Osteoblast (primary cell): ENCODE data around the gene ASB2. TPM values are rescaled to one million over a fixed set of nuclear protein-coding genes. Genes with fewer than 3 reads are reported as not detected.
A peak's percentile ranks its signal among the peaks of the same experiment; 100 is the strongest.

Experiments used
- DNase-seq: peaks from one replicate; pipeline ENCODE4 v3.0.0; 2011; ENCODE audit warnings: low spot score, mixed read lengths; ENCODE audit not compliant: insufficient read length; ENCODE audit errors: missing footprints
- H2AFZ ChIP-seq: 2 replicates; pipeline ENCODE4 v1.6.0; 2011; ENCODE audit warnings: mild to moderate bottlenecking, low read length
- H3K27ac ChIP-seq: 2 replicates; pipeline ENCODE4 v1.5.1; 2011; ENCODE audit warnings: mild to moderate bottlenecking, low read depth, low read length, moderate library complexity
- H3K27me3 ChIP-seq: 2 replicates; pipeline ENCODE4 v1.6.0; 2012; ENCODE audit warnings: mild to moderate bottlenecking, control low read depth, inconsistent platforms, low read length, moderate library complexity; ENCODE audit not compliant: insufficient read depth
- H3K36me3 ChIP-seq: 2 replicates; pipeline ENCODE4 v1.5.1; 2011; ENCODE audit warnings: mild to moderate bottlenecking, low read length, control low read depth, moderate library complexity; ENCODE audit not compliant: insufficient read depth
- H3K4me1 ChIP-seq: 2 replicates; pipeline ENCODE4 v1.5.1; 2011; ENCODE audit warnings: mild to moderate bottlenecking, low read length, control low read depth, moderate library complexity; ENCODE audit not compliant: insufficient read depth
- H3K4me2 ChIP-seq: 2 replicates; pipeline ENCODE4 v1.6.0; 2011; ENCODE audit warnings: mild to moderate bottlenecking, low read length; ENCODE audit not compliant: insufficient read depth
- H3K4me3 ChIP-seq: fragments of 200-600 bp; sonication (generic); 3 replicates; pipeline ENCODE4 v1.5.1; 2012; ENCODE audit warnings: mild to moderate bottlenecking, low read length, inconsistent platforms; ENCODE audit not compliant: insufficient read depth
- H3K79me2 ChIP-seq: 2 replicates; pipeline ENCODE4 v1.6.0; 2012; ENCODE audit warnings: mild to moderate bottlenecking, low read length, control low read depth, inconsistent platforms; ENCODE audit not compliant: insufficient read depth
- H3K9me3 ChIP-seq: 2 replicates; pipeline ENCODE4 v1.5.1; 2011; ENCODE audit warnings: low read depth, low read length, control low read depth
- H4K20me1 ChIP-seq: 2 replicates; pipeline ENCODE4 v1.6.0; 2012; ENCODE audit warnings: mild to moderate bottlenecking, low read length, control low read depth; ENCODE audit not compliant: insufficient read depth
- total RNA-seq: library from RNA; depleted of rRNA; stranded (reverse); fragments of >200 nt; gene quantifications from 2 replicates; pipeline ENCODE4 v1.2.3, GENCODE V29; 2012
- TF ChIP-seq, protein P1 (sequence below): IDR thresholded peaks from 2 replicates; pipeline ENCODE4 v1.5.1; 2011; ENCODE audit warnings: mild to moderate bottlenecking, low read depth, low read length, moderate library complexity; ENCODE audit errors: extremely low read depth

The ASB2 gene
- total RNA-seq, 1 donor = 1.1 TPM

GRCh38 chr14:93956514-93957332 lies 19.6 kb downstream of the ASB2 start:
- H3K79me2 ChIP-seq = no peaks in the 10 kb centered on the region
- no peak overlapping the region for H3K4me3 ChIP-seq
- H3K4me1 ChIP-seq = peaks cover 16% of the 10 kb centered on the region
- H3K4me2 ChIP-seq = no peak overlapping the region
- no peaks in the 10 kb centered on the region for H3K27me3 ChIP-seq
- no peak overlapping the region for H2AFZ ChIP-seq
- TF ChIP-seq, protein P1, sequence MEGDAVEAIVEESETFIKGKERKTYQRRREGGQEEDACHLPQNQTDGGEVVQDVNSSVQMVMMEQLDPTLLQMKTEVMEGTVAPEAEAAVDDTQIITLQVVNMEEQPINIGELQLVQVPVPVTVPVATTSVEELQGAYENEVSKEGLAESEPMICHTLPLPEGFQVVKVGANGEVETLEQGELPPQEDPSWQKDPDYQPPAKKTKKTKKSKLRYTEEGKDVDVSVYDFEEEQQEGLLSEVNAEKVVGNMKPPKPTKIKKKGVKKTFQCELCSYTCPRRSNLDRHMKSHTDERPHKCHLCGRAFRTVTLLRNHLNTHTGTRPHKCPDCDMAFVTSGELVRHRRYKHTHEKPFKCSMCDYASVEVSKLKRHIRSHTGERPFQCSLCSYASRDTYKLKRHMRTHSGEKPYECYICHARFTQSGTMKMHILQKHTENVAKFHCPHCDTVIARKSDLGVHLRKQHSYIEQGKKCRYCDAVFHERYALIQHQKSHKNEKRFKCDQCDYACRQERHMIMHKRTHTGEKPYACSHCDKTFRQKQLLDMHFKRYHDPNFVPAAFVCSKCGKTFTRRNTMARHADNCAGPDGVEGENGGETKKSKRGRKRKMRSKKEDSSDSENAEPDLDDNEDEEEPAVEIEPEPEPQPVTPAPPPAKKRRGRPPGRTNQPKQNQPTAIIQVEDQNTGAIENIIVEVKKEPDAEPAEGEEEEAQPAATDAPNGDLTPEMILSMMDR = no peak
- no peaks in the 10 kb centered on the region for H4K20me1 ChIP-seq
- no peak overlapping the region for H3K27ac ChIP-seq
- H3K9me3 ChIP-seq = no peaks in the 10 kb centered on the region
- H3K36me3 ChIP-seq = no peaks in the 10 kb centered on the region
- DNase-seq = peak; percentile 62

DNA sequence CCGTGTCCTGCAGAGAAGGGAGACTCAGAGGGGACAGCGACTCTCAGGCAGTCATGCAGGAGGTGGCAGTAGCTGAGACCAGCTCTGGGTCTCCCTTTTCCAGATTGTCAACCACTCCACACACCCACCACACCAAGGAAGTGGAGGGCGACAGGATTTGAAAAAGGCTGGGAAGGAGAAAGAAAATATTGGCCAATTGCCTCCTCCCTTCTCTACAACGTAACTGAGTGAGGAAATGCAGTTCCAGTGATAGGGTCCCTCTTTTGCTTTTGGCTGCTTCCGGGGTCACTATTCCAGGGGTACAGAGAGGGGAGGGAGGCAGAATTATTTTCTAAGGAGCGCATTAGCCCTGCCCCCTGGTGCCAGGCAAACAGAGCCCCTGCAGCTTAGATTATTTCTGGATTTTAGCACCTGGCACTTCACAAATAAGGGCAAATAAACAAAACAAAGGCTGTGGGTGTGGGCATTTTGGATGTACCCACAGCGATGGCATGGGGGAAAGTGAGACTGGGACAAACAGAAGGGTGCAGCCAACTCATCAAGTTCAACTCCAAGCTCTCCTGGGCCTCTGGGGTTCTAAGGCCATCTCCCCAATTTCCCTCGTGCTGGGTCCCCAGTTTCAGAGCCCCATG lies 20.4 kb downstream of the ASB2 start:
- DNase-seq = peak; percentile 44
- Histone ChIP-seq H3K27ac (no peak overlapping the region), H3K79me2 (no peaks in the 10 kb centered on the region), H3K4me3 (no peak overlapping the region), H3K9me3 (no peaks in the 10 kb centered on the region), H3K4me2 (no peak overlapping the region), H3K27me3 (peaks cover 4% of the 10 kb centered on the region), H4K20me1 (no peaks in the 10 kb centered on the region), H3K4me1 (peaks cover 16% of the 10 kb centered on the region), H3K36me3 (no peaks in the 10 kb centered on the region), H2AFZ (no peak overlapping the region)
- TF ChIP-seq, protein P1 = no peak

DNA sequence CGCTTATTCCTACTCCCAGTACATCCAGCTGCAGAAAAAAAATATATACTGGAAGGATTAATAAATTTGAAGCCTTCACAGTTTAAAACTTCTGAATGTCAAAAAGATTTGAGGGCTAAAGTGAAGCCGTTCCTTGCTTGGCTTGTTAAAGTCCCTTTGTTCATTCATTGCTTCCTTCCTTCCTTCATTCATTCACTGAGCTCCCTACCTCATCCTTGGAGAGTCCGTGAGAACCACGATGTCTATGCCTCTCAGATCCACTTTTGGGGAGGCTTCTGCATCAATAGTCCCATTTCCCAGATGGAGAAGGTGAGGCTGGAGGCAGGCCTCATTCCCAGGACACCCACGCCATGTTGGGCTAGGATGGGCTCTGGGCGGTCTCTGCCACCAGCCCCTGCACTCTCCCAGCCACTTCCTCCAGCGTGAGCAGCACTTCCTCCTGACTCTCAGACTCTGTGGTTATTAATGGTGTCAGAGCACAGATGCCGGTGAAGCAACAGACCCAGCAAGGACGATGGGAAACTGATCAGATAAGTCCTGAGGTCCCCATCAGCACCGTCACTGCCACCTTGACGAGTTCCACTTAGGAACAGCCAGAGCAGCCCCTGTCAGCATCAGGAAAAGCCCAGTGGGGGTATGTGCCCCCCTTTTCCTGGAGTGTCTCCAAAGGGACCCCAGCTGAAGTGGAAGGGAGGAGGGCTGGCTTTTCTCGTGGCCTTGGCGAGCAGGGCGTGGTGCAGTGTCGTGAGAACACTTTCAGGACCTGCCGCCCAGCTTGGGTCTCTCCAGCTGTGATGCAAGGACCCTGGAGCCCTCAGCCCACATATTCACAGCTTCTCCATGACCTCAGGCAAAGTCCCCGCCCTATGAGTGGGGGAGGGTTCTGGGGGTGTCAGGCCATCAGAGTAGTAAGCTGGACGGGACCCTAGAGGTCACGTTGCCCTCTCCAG lies 21.2 kb downstream of the ASB2 start:
- no peak overlapping the region for H3K4me2 ChIP-seq
- no peak overlapping the region for H3K4me3 ChIP-seq
- H3K36me3 ChIP-seq = no peaks in the 10 kb centered on the region
- TF ChIP-seq, protein P1 = no peak
- peak; percentile 45 for DNase-seq
- no peaks in the 10 kb centered on the region for H4K20me1 ChIP-seq
- H3K79me2 ChIP-seq = no peaks in the 10 kb centered on the region
- H3K4me1 ChIP-seq = peaks cover 14% of the 10 kb centered on the region
- no peaks in the 10 kb centered on the region for H3K9me3 ChIP-seq
- peaks cover 4% of the 10 kb centered on the region for H3K27me3 ChIP-seq
- no peak overlapping the region for H2AFZ ChIP-seq
- H3K27ac ChIP-seq = no peak overlapping the region
